Measurements from ENCODE around the gene ZFAND5.

The ZFAND5 gene

GRCh38 chr9:72322259-72322658, 42.7 kb downstream of the ZFAND5 start:
- DNase-seq, result no peak

DNA sequence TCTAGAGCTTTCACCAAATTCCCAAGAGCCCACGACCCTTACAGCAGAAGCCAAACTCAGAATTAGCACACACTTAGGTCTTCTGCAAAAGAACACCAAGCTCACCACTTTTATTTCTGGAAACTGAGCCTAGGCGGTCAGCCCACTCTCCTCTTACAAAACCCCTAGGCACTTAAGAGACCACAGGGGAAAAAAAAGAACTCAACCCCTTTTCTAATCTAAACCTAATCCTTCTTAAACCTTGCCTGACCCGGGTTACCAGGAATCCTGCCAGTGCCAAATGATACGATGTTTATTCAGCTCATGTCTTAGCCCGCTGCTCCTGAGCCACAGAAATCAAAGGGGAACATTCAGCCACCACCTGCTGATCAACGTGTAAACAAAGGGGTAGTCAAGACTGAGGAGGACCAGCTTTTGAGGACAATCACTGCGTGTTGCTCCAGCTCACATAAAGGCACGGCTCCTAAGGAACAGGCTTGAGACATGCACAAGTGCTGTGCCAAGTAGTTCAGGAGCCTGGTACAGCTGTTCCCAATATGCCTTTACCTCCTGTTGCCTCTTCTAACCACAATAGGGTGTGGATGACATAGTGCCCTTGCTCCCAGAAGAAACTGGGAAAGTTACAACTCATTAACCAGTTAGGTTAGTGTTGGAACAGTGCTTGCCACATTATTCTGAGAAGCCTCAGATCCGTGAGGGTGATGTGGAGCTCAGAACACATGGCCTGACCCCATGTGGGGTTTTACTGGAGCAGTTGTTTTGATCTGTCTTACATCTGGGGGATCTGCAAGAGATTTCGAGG, 49.3 kb downstream of the ZFAND5 start:
- DNase-seq, result no peak

DNA sequence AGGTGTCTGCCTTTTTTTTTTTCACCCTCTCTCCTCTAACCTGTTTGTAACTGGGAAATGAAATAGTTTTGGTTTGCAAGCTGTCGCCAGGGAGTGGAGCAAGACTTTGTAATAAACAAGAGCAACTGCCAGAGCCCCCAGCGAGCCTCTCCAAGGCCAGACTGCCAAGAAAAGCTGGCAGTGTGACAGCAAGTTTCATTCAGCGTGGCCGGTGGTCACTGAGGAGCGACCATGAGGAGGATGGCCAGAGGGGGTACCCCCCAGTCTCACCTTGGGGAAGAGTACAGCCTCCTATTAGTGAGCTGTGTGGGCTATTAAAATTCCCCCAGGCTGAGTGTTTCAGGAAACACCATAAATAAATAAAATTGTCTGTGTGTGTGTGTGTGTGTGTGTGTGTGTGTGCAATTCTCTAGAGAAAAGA, 49.9 kb downstream of the ZFAND5 start:
- no peak for DNase-seq

- no peak for DNase-seq
Measured at GRCh38 chr9:72313507-72313906, 51.5 kb downstream of the ZFAND5 start.

DNA sequence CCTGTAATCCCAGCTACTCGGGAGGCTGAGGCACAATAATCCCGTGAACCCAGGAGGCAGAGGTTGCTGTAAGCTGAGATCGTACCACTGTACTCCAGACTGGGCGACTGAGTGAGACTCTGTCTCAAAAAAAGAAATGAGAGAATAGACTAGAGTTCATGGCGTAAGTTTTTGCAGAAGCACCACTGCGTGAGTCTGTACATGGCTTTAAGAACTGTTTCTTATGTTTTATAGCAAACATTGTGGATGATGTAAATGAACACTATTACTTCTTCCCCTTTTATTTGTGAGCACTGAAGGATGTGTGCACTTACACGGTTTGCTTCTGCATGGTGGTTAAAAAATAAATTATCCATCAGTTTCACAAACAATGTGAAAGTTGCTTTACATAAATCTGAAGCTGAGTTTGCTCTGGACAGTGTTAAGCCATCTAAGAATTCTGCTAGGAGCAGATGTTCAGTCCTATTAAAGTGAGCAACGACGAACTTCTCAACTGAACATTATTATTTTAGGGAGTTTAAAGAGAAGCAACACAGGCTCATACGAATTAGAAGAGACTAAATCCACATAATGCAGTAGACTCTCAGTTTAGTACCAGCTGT, 52.5 kb downstream of the ZFAND5 start:
- no peak for DNase-seq

DNA sequence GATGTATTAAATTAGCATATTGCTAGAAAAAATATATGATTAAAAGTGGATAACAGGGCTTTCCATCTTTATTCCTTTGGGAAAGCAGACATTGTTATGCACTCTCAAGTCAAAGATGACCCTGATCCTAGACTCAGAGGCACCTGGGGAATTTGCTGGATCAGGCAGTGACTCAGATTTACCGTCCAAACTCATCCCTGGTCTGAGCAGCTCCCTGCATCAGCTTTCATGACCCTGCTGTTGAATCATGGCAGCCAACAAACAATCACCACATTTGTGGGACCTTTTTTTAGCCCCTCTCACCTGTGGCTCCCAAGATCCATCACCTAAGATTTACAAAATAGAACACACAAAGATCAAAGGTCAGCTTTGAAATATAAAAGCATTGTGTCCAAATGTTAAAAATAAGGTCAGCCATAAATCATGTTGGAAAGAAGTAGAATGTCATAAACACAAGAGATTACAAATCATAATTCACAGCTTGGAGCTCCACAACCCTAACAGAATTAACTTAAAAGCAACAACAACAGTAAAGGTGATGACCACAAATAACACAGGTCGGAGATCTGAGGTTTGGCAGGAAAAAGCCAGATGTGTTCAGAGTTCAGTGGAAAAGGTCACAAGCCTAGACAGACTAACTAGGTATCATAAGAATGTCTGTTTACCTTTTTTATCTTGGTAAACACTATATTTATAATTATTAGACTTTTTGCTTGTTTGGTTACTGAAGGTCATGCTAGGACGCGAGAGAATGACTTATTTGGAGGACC, 55.5 kb downstream of the ZFAND5 start:
- DNase-seq, result no peak

DNA sequence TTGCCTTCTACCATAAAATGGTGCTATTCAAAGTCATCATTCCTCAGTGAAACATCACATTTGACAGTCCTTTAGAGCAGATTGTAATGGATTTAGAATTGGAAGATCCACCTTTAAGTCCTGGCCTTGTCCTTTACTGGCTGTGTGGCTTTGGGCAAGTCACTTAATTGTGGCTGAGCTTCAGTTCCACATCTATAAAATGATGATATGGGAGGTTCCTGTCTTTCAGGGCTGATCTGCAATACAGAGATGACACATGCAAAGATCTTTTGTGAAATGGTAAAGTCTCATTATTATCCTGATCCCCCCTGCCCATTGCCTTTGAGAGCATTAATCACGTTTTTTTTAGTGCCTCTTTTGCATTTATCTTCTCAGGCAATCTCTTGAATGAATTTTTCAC, 58.2 kb downstream of the ZFAND5 start:
- DNase-seq, result no peak

DNA sequence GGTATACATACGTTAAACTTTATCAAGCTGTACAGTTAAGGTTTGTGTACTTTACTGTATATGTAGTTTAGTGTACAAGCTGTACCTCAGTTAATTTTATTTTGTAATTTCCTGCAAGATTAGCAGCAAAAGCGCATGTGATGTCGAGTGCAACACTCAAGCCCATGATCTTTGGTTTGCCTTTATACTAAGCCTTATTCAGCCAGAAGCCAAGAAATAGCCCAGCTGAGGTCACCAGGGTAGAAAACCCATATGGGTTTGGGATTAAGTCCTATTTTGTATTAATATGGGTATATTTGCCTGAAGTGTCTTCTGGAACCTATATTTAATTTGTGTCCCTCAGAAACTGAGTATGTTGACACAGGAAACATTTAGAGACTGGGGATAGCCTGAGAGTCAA, 59.3 kb downstream of the ZFAND5 start:
- no peak for DNase-seq

DNA sequence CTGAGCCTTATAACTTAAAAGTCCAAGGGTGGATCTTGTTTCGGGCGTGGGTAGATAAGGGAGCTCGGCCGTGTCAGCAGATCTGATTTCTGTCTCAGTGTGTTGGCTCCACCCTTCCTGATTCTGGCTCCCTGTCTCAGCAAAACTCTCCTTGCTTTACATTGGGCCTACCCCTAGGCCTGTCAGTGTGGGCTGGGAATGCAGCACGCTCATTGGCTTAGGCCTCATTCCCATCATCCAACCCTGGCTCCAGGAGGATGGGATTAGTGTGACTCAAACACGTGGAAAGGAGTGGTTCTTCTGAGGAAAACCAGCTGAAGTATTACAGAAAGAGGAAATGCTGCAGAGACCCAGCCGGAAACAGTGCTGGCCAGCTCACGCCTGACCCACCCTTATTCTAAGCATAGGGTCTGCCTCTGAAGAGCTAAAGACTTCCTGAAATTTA, 59.9 kb downstream of the ZFAND5 start:
- DNase-seq, result no peak

DNA sequence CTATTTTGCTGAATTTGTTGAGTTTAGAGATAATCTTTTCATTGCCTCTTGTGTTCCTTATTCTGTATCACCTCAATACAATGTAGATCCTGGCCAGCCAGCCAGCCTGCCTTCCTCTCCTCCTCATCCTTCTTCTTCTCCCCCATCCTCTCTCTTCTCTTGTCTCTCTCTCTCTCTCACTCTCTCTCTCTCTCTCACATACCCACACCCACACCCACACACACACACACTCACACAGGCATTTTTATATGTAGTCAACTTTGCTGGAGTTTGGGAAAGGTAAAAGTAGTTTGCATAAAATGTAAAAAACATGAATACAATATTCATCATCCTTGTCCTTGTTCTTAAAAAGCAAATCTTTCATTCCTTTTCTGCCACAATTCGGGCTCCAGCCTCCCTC, 60.5 kb downstream of the ZFAND5 start:
- DNase-seq, result no peak
